Measurements from ENCODE around the gene ADCY1. TPM values are rescaled to one million over a fixed set of nuclear protein-coding genes. Genes with fewer than 3 reads are reported as not detected.

Gene ADCY1
- total RNA-seq, 1 donor from 2014 or later, result 19.0 TPM

DNA sequence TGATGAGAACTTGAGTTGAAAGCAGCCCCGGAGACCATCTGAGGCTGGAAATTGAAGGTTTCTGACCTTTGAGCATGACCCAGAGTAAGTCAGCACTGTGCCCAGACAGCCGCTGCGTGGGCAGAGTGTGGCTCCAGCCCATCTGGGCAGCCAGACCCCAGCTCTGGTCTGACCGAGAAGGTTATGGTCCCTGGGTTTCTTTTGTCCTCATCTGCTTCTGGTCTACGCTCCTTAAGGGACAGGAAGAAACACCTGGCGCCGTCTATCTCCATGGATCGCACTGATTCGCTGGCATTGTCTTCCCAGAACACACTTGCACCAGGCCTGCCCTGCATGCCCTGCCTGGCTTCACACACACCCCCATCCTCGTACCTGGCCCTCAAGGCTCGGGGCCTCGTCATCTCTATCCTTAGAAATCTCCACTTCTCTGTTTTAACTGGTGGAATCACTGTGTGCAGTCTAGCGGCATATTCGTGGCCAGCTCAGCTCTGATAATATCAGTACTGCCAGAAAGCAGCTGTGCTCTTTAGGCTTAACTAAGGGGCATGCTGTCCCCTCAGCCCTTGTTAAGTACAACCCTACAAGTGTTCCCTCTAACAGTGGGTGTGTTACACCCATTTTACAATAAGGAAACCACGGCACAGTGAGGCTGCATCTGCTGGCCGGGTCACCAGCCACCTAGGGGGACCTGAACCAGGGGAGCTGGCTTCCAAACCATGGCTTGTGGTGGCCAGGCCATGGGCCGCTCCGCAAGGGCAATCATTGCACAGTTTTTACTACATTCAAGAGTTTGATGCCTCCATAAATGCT lies 127.7 kb downstream of the ADCY1 start:
- no peak for TF ChIP-seq CTCF (conservative IDR thresholded peaks at IDR 0.05)
- no peaks in the 10 kb centered on the region for H3K4me1 Mint-ChIP-seq (ENCODE audit: unreplicated experiment)
- no peaks in the 10 kb centered on the region for H3K9me3 Mint-ChIP-seq
- H3K36me3 Mint-ChIP-seq, result no peaks in the 10 kb centered on the region
- H3K27me3 Mint-ChIP-seq, result no peaks in the 10 kb centered on the region
- H3K27ac Mint-ChIP-seq, result peak overlapping the region; percentile 5
- DNase-seq (ENCODE audit: extremely low spot score, unreplicated experiment), result peak; percentile 60
- H3K4me3 Mint-ChIP-seq, result no peak overlapping the region

- no peaks in the 10 kb centered on the region for H3K4me1 Mint-ChIP-seq (ENCODE audit: unreplicated experiment)
- H3K36me3 Mint-ChIP-seq, result no peaks in the 10 kb centered on the region
- H3K9me3 Mint-ChIP-seq, result no peaks in the 10 kb centered on the region
- no peak for TF ChIP-seq CTCF (conservative IDR thresholded peaks at IDR 0.05)
- H3K27ac Mint-ChIP-seq, result no peak overlapping the region
- DNase-seq (ENCODE audit: extremely low spot score, unreplicated experiment), result peak; percentile 53
- no peak overlapping the region for H3K4me3 Mint-ChIP-seq
- H3K27me3 Mint-ChIP-seq, result no peaks in the 10 kb centered on the region
Measured at GRCh38 chr7:45702751-45703150, 128.6 kb downstream of the ADCY1 start.

- Mint-ChIP-seq H3K27ac (no peak overlapping the region), H3K36me3 (no peaks in the 10 kb centered on the region), H3K4me3 (no peak overlapping the region), H3K27me3 (no peaks in the 10 kb centered on the region), H3K9me3 (no peaks in the 10 kb centered on the region), H3K4me1 (ENCODE audit: unreplicated experiment) (no peaks in the 10 kb centered on the region)
- no peak for TF ChIP-seq CTCF (conservative IDR thresholded peaks at IDR 0.05)
- DNase-seq (ENCODE audit: extremely low spot score, unreplicated experiment), result peak; percentile 52
Measured at GRCh38 chr7:45703373-45703821, 129.2 kb downstream of the ADCY1 start.

DNA sequence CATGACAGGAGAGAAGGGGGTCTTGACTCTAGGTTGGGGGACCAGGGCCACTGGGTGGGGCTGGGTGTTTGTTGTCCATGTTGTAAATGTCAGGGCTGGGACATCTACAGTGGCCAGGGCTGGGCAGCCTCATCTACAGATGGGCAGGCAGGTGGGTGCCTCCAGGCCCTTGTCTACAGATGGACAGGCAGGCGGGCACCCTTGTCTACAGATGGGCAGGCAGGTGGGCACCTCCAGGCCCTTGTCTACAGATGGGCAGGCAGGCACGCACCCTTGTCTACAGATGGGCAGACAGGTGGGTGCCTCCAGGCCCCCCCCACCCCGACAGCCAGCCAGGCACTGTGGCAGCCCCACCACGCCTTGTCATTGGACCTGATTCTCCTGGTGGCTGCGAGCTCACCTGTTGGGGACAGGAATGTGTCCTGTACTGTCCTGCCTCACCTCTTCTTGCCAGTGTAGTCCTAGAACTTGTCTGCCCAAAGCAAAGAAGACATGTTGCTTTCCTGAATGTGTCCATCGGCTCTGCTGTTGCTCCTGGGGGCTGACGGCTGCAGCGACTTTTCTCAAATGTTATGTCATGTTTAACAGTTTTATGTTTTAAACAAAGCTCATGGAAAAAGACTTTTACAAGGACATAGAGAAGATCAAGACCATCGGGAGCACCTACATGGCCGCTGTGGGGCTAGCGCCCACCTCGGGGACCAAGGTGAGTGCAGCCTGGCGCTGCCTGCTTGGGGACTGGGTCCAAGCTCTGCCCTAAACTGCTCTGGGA lies 129.9 kb downstream of the ADCY1 start:
- peak; percentile 52 for DNase-seq (ENCODE audit: extremely low spot score, unreplicated experiment)
- Mint-ChIP-seq H3K27ac (no peak overlapping the region), H3K4me1 (ENCODE audit: unreplicated experiment) (no peaks in the 10 kb centered on the region), H3K9me3 (no peaks in the 10 kb centered on the region), H3K27me3 (no peaks in the 10 kb centered on the region), H3K4me3 (no peak overlapping the region), H3K36me3 (no peaks in the 10 kb centered on the region)
- TF ChIP-seq CTCF (conservative IDR thresholded peaks at IDR 0.05), result no peak

DNA sequence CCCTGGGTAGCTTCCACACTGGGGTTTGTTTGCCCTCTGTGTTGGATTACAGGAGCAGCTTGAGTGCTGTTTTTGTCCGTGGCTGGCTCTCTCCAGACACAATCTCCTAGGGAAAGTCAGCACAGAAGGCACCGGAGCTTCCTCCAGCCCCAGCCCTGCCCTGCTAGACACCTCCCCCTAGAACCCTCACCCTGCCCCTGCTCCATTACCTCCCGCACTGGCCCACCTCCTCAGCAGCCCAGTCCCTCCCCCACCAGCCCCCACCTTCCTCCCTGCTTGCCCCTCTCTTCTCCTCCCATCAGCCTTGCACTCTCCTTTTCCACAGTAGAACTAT lies 130.5 kb downstream of the ADCY1 start:
- H3K9me3 Mint-ChIP-seq, result no peaks in the 10 kb centered on the region
- no peaks in the 10 kb centered on the region for H3K36me3 Mint-ChIP-seq
- H3K27ac Mint-ChIP-seq, result no peak overlapping the region
- no peak for DNase-seq (ENCODE audit: extremely low spot score, unreplicated experiment)
- H3K4me3 Mint-ChIP-seq, result no peak overlapping the region
- no peaks in the 10 kb centered on the region for H3K4me1 Mint-ChIP-seq (ENCODE audit: unreplicated experiment)
- H3K27me3 Mint-ChIP-seq, result no peaks in the 10 kb centered on the region
- no peak for TF ChIP-seq CTCF (conservative IDR thresholded peaks at IDR 0.05)
